Hematopoietic multipotent progenitor cell treated with erythropoietin and hydrocortisone succinate and interleukin-3 and kit ligand, for 6 days (in vitro differentiated cells): ENCODE data around the gene SMIM28.
"Not testable (repeated sequence)": the region's sequence is repeated elsewhere in the genome, so short reads cannot be mapped to it uniquely, and the experiment has no call there.

Experiments used
- DNase-seq: peaks from one replicate; pipeline ENCODE4 v3.0.0-alpha.2; 2015

The SMIM28 gene

DNA sequence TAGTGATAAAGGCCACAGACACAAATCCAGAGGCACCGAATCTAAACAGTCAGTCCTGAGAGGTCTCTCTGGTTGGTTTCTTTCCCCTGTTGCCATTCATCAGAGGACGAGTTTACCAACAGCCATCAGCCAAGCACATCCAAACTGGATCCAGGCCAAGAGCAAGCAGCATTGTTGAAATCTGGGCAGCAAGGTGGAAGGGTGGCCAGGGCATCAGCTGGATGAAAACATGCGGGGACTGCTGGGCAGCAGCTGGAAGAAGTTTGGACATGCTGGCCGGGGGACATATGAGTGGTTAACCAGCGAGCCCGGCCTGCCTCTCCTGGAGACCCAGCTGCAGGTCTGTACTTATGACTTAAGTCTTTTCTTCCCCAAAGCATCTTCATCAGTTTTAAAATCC, at the start of gene SMIM28:
Gene SMIM28, plus strand, starts transcription at position 62 of the 400 bp plus-strand sequence. Its CDS starts 168 bp downstream, at position 230.
- no peak for DNase-seq

DNA sequence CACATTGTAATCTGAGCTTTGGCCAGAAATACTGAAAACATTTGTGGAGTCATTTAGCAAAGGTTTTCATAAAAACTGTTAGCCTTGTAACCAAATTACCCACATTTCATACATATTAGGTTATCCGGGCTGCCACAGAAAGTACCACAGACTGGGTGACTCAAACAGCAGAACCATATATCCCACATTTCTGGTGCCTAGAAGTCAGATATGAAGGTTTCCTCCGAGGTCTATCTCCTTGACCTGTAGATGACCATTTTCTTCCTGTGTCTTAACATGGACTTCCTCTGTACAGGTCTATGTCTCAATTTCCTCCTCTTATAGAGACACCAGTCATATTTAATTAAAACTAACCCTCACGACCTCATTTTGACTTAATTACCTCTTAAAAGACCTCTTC, 49.5 kb upstream of the SMIM28 start:
- DNase-seq, result no peak

DNA sequence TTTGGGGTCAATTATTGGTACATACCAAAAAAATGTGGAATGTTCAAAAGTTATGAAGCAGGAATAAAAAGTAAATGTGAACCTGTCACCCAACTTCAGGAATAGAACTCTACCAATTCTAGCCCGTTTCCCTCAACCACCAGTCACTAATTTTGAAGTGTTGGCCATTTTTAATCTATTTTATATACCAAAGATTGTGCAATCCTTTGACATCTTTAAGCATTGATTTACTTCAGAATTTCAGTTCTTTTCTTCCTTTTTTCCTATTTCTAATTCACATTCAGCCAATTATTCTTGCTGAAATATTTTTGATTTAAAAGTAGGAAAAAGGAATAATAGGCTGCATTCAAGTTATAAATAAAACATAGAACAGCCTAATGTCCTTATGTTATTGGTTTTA, 46.9 kb upstream of the SMIM28 start:
- no peak for DNase-seq

DNA sequence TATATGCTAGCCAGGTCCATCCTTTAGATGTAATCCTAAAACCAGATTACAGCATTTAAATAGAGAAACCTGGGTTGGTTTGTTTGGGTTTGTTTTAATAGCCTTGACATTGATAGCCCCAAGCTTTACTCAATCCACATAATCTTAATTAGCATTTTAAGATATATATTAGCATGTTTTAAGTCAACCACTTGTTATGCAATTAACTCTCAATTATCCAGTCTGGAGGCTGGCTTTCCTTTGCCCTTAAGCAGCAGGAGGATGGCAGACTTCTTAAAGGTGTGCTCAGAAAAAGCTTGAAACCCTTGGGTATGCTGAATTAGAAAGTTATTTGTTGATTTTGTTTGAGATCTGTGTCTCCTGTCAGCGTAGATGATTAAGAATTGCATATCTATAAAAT, 46.3 kb upstream of the SMIM28 start:
- no peak for DNase-seq

DNA sequence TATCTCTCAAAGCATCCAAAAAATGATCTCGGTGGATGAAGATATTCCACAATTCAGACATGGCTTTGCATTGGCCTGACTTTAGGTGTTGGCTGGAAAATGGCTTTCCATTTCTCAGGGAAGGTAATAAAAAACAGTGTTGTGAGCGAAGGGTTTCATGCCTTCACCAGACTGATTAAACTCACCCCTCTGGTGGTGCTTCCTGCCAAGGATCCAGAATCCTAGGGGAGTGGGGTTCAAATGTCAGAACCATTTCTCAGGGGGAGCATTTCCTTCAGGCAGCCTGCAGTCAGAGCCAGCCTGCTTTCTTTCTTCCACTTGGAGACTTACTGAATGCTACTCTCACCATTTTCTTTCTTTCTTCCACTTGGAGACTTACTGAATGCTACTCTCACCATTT, 45.7 kb upstream of the SMIM28 start:
- DNase-seq, result no peak

DNA sequence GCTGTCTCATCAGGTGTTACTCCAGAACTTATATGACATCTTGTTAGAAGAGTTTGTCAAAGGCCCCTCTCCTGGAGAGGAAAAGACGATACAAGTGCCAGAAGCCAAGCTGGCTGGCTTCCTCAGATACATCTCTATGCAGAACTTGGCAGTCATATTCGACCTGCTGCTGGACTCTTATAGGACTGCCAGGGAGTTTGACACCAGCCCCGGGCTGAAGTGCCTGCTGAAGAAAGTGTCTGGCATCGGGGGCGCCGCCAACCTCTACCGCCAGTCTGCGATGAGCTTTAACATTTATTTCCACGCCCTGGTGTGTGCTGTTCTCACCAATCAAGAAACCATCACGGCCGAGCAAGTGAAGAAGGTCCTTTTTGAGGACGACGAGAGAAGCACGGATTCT, 43.7 kb upstream of the SMIM28 start:
- no peak for DNase-seq

DNA sequence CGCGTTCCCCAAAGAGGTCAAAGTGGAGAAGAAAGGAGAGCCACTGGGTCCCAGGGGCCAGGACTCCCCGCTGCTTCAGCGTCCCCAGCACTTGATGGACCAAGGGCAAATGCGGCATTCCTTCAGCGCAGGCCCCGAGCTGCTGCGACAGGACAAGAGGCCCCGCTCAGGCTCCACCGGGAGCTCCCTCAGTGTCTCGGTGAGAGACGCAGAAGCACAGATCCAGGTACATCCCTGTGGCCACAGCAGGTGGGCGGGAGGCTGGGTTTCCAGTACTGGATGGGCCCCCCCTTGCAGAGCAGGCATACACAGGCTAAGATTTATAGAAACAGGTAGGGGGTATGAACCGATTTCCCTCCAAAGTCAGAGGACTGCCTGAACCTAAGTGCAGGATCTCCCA, 42.7 kb upstream of the SMIM28 start:
- DNase-seq, result no peak

- no peak for DNase-seq
Measured at GRCh38 chr6:138336221-138336620, 41.5 kb upstream of the SMIM28 start.

GRCh38 chr6:138337076-138337475, 40.6 kb upstream of the SMIM28 start:
- DNase-seq, result no peak

- DNase-seq, result no peak
Measured at GRCh38 chr6:138339024-138339423, 38.7 kb upstream of the SMIM28 start.

- no peak for DNase-seq
Measured at GRCh38 chr6:138341176-138341575, 36.5 kb upstream of the SMIM28 start.

- no peak for DNase-seq
Measured at GRCh38 chr6:138343112-138343511, 34.6 kb upstream of the SMIM28 start.

GRCh38 chr6:138345565-138346285, 32.0 kb upstream of the SMIM28 start:
- DNase-seq, result no peak

DNA sequence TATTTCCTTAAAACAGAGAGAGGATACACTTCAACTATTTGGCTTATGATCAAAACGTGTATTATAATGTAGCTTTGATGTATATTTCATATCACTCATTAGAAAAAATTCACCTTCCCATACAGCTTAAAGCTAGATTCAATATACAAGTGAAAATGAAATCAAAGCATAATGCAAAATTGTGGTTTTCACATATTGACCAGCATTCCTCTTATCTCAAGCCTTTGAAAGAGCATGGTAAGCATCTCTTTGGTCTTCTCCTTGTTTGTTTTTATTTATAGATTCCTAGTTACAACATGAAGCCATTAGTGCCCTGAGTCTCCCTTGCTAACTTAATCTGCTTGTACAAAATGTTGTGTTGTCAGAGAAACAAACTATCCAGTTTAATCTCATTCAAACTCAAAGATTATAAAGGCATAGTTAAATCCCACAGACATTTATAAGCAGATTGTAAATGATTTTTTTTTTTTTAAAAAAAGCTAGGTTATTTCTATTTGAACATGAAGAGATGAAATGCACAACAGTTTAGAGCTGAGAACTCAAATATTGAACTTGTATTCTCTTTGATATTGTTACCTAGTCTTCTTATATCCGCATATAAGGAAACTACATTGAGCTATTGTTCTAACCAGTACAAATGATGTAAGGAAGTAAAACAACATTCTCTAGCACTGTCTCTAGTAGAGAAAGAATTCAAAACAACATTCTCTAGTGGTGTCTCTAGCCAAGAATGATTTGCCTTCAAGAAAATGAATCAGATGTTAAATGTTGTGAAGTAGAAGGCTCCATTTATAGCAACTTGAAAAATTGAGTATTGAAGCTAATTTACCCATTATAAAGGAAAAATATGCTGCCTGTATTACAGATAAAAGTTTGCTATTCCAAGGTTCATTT, 31.2 kb upstream of the SMIM28 start:
- DNase-seq, result no peak

DNA sequence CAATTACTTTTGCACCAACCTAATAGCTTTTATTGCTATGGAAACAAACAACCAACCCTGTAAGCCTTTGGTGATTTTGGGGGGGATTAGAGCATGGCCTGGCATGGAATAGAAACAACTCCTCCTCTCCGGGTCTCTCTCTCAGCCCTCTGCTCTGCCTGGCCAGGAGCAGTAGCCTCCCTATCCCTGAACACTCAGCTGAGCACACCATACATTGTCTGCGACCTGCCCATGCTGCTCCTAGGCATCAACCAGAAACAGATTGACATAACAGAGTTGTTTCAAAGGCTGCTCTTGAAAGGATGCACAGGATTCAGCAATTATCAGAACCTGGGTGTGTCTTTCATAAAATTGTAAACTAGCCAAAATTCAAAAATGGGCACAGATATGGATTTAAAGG, 29.8 kb upstream of the SMIM28 start:
- no peak for DNase-seq

DNA sequence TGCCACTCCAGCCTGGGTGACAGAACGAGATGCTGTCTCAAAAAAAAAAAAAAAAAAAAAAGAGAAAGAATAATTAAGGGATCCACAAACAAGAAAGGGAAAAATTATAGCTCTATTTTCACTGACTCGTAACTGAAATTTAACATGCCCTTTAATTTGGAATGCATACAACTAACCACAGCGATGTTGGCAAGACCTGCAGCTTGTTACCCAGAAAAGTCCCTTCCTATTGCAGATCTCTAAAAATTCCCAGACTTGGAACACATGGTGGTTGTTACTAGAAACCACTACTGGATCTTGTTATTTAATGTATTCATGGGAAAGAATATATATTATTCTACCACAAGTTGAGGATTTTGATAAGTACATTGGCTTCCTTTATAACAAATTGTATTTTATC, 27.8 kb upstream of the SMIM28 start:
- DNase-seq, result no peak

GRCh38 chr6:138357928-138358327, 19.8 kb upstream of the SMIM28 start:
- DNase-seq, result no peak

- not testable (repeated sequence) for DNase-seq
Measured at GRCh38 chr6:138368684-138369083, 9.0 kb upstream of the SMIM28 start.

GRCh38 chr6:138370631-138371451, 6.9 kb upstream of the SMIM28 start:
- no peak for DNase-seq

- no peak for DNase-seq
Measured at GRCh38 chr6:138371452-138371711, 6.3 kb upstream of the SMIM28 start.

DNA sequence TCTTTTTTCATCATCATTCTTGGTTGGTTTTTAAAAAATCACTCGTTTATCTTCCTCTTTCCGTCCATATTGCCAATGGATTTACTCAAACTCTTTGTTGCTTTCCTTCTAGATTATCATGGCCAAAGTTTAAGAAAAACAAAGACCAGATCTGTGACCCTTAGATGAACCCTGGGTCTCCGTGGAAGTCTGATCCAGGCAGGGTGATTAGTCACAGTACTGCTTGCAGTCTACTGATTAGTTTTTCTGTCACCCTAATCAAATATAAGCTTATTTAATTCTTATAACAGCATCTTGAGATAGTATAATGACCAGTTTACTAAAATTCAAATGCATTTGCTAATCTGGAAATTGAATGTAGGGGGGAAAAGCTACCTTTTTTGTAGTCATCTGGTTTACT, 6.0 kb upstream of the SMIM28 start:
- no peak for DNase-seq

GRCh38 chr6:138372711-138373463, 4.8 kb upstream of the SMIM28 start:
- peak; percentile 40 for DNase-seq

GRCh38 chr6:138374230-138374629, 3.5 kb upstream of the SMIM28 start:
- DNase-seq, result no peak
